SJSA1 (cell line): ENCODE results near the gene OR52B4. TPM values are rescaled to one million over a fixed set of nuclear protein-coding genes. Genes with fewer than 3 reads are reported as not detected.
"Not testable (repeated sequence)": the region's sequence is repeated elsewhere in the genome, so short reads cannot be mapped to it uniquely, and the experiment has no call there.

Experiments
- DNase-seq, 2 experiments: peaks; one replicate each; pipeline ENCODE4 v3.0.0-alpha.2; 2015 to 2020; ENCODE audit warnings: low spot score in 2 of 2, low read depth in 1 of 2
- H3K27ac ChIP-seq: fragments of 250-450 bp; sonication (Bioruptor Pico); 2 replicates; pipeline ENCODE4 v1.5.1; 2020; ENCODE audit warnings: mild to moderate bottlenecking, moderate library complexity
- H3K27me3 ChIP-seq: fragments of 250-450 bp; sonication (Bioruptor Pico); replicated peaks from 2 replicates; pipeline ENCODE4 v1.5.1; 2020; ENCODE audit warnings: mild to moderate bottlenecking, moderate library complexity
- H3K36me3 ChIP-seq: fragments of 250-450 bp; sonication (Bioruptor Pico); 2 replicates; pipeline ENCODE4 v1.5.1; 2020; ENCODE audit warnings: mild to moderate bottlenecking
- H3K4me1 ChIP-seq: fragments of 250-450 bp; sonication (Bioruptor Pico); replicated peaks from 2 replicates; pipeline ENCODE4 v1.6.1; 2021; ENCODE audit warnings: mild to moderate bottlenecking
- H3K4me3 ChIP-seq: fragments of 250-450 bp; sonication (Bioruptor Pico); 2 replicates; pipeline ENCODE4 v1.5.1; 2020; ENCODE audit warnings: mild to moderate bottlenecking
- H3K9me3 ChIP-seq: fragments of 250-450 bp; sonication (Bioruptor Pico); replicated peaks from 2 replicates; pipeline ENCODE4 v1.5.1; 2020; ENCODE audit warnings: mild to moderate bottlenecking
- total RNA-seq: library from RNA; depleted of rRNA; stranded (reverse); fragments of >200 nt; shearing (Covaris generic); gene quantifications from 2 replicates; pipeline ENCODE4 v1.2.3, GENCODE V29; 2014; rRNA removed

Gene OR52B4
- not detected in 2 replicates for total RNA-seq

- no peak within 1 kb of the TSS for H3K27ac ChIP-seq
- H3K36me3 ChIP-seq, result no peaks in the 10 kb centered on the region
- H3K27me3 ChIP-seq, result peaks cover 3% of the 10 kb centered on the region; the same call in 1 of the 2 replicates
- no peaks in the 10 kb centered on the region for H3K4me1 ChIP-seq
- no peak within 1 kb of the TSS for H3K4me3 ChIP-seq
- no peaks in the 10 kb centered on the region for H3K9me3 ChIP-seq
- DNase-seq, result no peak
Measured at GRCh38 chr11:4368286-4368685, at the start of gene OR52B4. Gene OR52B4, minus strand, starts transcription at chr11:4368386. Its CDS starts 91 bp downstream, at chr11:4368295.

DNA sequence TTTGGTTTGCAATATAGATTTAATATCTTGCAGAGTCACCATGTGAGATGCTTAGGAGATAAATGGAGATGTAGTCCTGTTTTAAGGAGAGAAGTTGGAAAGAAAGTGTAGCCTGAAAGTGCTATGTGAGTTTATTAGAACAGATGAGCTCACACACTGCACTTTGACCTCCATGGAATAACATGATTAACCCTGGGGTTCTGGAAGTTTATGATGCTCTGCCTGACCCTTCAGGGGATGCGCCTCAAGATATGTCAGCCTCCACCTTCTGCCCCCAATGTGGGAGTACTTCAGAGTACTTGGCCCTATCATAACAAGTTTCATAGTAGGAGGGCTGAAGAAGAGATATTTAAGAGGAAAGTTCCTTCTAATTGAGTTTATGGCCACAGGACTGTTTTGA lies 48.6 kb upstream of the OR52B4 start:
- Histone ChIP-seq H3K36me3 (no peaks in the 10 kb centered on the region), H3K4me1 (no peaks in the 10 kb centered on the region), H3K9me3 (no peaks in the 10 kb centered on the region), H3K27ac (no peak overlapping the region), H3K4me3 (no peak overlapping the region), H3K27me3 (peaks cover 8% of the 10 kb centered on the region)
- DNase-seq, result no peak

- no peaks in the 10 kb centered on the region for H3K36me3 ChIP-seq
- DNase-seq, result no peak
- H3K27ac ChIP-seq, result no peak overlapping the region
- no peaks in the 10 kb centered on the region for H3K4me1 ChIP-seq
- H3K27me3 ChIP-seq, result peaks cover 6% of the 10 kb centered on the region
- H3K9me3 ChIP-seq, result no peaks in the 10 kb centered on the region
- no peak overlapping the region for H3K4me3 ChIP-seq
Measured at GRCh38 chr11:4416306-4416705, 48.1 kb upstream of the OR52B4 start.

GRCh38 chr11:4406206-4406605 lies 38.0 kb upstream of the OR52B4 start:
- H3K27me3 ChIP-seq, DNase-seq, H3K27ac ChIP-seq, H3K36me3 ChIP-seq, H3K4me3 ChIP-seq, H3K4me1 ChIP-seq, H3K9me3 ChIP-seq: not testable (repeated sequence)

DNA sequence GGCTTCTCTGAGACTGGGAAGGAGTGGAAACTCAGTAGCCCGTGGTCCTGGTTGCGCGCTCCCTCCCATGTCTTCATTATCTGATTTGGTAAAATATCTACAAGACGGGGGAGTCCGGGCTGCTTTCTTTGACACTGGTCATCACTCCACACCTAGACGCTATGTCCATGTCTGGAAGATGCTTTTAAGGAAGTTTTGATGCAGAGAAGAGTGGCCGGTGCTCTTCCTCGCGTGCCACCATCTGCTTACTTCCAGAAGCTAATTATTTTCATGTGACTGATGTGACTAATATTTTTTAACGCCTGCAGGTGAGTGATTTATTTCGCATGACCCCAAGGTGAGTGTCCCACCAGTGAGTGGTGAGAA lies 25.7 kb upstream of the OR52B4 start:
- Histone ChIP-seq H3K4me1 (no peaks in the 10 kb centered on the region), H3K9me3 (no peaks in the 10 kb centered on the region), H3K36me3 (peaks cover 20% of the 10 kb centered on the region), H3K27me3 (0 out of 2 replicates have a peak, but pooled peaks cover 2% of the 10 kb centered on the region), H3K27ac (no peak overlapping the region), H3K4me3 (peak overlapping the region; percentile 62)
- no peak for DNase-seq

GRCh38 chr11:4393209-4393857 lies 25.1 kb upstream of the OR52B4 start, which contains the start of gene TRIM21:
Gene TRIM21, minus strand, starts transcription at chr11:4393702. Its CDS starts 3,293 bp downstream, at chr11:4390409.
- peak; percentile 88 to 90 for DNase-seq
- H3K4me1 ChIP-seq, result no peaks in the 10 kb centered on the region
- H3K27me3 ChIP-seq, result 0 out of 2 replicates have a peak, but pooled peaks cover 2% of the 10 kb centered on the region
- no peaks in the 10 kb centered on the region for H3K9me3 ChIP-seq
- H3K36me3 ChIP-seq, result peaks cover 26% of the 10 kb centered on the region
- peak within 1 kb of the TSS; percentile 62 for H3K4me3 ChIP-seq
- H3K27ac ChIP-seq, result peak within 1 kb of the TSS; percentile 57

DNA sequence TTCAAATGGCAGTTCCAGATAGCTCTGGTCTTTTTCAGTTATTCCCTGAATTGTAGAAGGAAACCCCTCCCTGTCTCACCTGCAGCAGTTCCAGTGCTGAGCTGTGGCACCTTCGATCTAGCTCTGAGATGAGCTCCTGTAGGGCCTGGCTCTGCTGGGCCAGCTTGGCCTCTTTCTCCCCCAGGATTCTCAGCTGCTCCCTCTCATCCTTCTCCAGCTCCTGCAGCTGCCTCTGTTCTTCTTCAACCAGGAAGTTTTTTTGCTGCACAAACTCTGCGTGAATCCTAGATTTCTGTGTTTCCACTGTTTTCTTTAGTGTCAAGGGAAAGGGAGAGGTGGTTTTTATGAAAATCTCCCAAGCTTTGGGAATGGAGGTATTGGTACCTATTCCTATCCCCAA lies 20.0 kb upstream of the OR52B4 start:
- Histone ChIP-seq H3K27me3 (no peaks in the 10 kb centered on the region), H3K4me1 (no peaks in the 10 kb centered on the region), H3K9me3 (no peaks in the 10 kb centered on the region), H3K4me3 (no peak overlapping the region), H3K27ac (no peak overlapping the region), H3K36me3 (peaks cover 57% of the 10 kb centered on the region)
- no peak for DNase-seq

DNA sequence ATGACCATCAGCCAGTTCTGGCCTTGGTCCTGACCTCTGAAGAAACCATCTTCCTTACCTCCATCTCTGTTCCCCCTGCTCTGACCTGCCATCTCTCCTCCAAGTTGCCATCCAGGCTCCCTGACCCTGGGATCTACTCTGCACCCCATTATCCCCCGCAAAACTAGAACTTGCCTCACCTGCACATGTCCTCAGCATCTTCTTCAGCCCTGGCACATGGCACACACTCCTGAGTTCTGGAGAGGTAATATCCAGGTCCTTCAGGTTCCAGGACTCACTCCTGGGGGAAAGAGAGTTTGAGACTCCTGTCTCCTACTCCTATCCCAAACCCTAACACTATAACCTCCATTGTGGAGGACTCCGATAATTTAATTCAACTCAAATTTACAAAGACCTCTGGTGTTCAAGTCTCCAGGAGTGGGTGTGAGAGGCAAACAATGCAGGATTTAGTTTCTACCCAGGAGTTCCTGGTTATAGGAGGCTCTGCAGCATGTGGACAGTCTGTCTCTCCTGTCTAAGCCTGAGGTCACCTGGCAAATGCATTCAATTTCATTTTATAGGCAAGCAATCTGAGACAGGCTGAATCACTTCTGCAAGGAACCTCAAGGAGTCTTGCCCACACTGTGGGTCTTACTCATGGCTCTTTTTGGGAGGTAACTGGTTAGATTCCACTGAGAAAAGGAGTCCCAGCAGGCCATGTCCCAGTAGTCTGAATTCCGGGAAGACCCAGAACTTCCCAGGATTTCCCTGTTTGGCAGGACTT lies 18.0 kb upstream of the OR52B4 start:
- Histone ChIP-seq H3K27ac (no peak overlapping the region), H3K36me3 (peaks cover 52% of the 10 kb centered on the region), H3K9me3 (no peaks in the 10 kb centered on the region), H3K4me1 (no peaks in the 10 kb centered on the region), H3K4me3 (no peak overlapping the region), H3K27me3 (no peaks in the 10 kb centered on the region)
- DNase-seq, result no peak

GRCh38 chr11:4381901-4382300 lies 13.7 kb upstream of the OR52B4 start:
- Histone ChIP-seq H3K9me3 (no peaks in the 10 kb centered on the region), H3K4me1 (no peaks in the 10 kb centered on the region), H3K27me3 (peaks cover 8% of the 10 kb centered on the region; the same call in 1 of the 2 replicates), H3K4me3 (no peak overlapping the region), H3K27ac (no peak overlapping the region), H3K36me3 (peaks cover 19% of the 10 kb centered on the region)
- no peak for DNase-seq

GRCh38 chr11:4375431-4376140 lies 7.4 kb upstream of the OR52B4 start:
- H3K4me3 ChIP-seq, result no peak overlapping the region
- no peaks in the 10 kb centered on the region for H3K4me1 ChIP-seq
- no peaks in the 10 kb centered on the region for H3K36me3 ChIP-seq
- H3K9me3 ChIP-seq, result no peaks in the 10 kb centered on the region
- H3K27ac ChIP-seq, result no peak overlapping the region
- peaks cover 22% of the 10 kb centered on the region; the same call in 1 of the 2 replicates for H3K27me3 ChIP-seq
- no peak for DNase-seq

DNA sequence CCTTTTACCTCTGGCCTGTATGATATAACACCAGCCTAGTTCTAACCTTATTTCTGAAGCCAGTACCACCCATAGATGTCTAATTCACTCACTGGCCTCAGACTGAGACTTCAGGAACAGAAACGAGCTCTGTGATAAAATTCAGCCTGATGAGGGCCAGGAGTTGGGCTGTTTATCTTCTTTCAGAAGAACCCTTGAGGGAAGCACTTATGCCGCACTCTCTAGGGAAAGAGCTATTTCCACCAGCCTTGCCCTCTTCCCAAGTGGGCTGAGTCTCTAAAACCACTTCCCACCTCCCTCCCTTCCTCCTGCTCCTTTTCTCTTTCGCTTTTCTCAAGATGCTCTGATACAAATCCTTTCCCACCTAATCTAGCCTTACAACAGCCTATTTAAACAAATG lies 2.0 kb upstream of the OR52B4 start:
- H3K4me1 ChIP-seq, result no peaks in the 10 kb centered on the region
- no peak for DNase-seq
- no peaks in the 10 kb centered on the region for H3K36me3 ChIP-seq
- H3K27ac ChIP-seq, result no peak overlapping the region
- H3K27me3 ChIP-seq, result peaks cover 8% of the 10 kb centered on the region; the same call in 1 of the 2 replicates
- H3K9me3 ChIP-seq, result no peaks in the 10 kb centered on the region
- no peak overlapping the region for H3K4me3 ChIP-seq

DNA sequence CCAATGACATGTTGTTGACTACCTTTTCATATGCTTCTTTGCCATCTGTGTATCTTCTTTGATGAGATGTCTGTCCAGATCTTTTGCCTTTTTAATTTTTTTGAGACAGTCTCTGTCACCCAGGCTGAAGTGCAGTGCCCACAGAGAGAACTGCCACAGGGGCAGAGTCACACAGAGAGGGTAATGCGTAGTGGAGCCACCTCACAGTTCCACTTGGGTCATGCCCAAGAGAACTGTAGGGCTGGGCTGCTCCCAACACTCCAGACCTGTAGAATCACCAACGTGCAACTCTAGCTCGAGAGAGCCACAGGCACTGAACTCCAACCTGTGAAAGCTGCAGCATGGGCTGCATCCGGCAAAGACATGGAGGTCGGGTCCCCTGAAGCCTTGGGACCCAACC lies 20.0 kb downstream of the OR52B4 start:
- H3K4me1 ChIP-seq, H3K27me3 ChIP-seq, H3K9me3 ChIP-seq, H3K4me3 ChIP-seq, H3K36me3 ChIP-seq, DNase-seq, H3K27ac ChIP-seq: not testable (repeated sequence)

DNA sequence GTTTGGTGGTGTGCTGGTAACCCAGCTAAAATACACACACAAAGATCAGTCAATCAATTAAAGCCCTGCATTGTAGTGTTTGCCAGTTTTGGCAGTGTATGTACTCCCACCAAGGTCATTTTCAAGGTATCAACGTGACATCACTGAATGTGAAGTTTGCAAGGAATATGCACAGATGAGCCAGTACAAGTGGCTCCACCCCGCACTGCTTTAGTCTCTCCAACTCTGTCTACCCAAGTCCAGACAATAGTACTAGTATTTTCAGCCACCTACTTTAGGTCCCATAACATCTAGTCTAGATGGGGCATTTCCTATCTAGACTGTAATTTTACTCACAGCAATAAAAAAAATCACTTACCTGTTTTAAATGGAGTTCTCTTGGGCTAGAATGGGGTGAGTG lies 22.8 kb downstream of the OR52B4 start:
- H3K4me3 ChIP-seq, H3K27ac ChIP-seq, H3K36me3 ChIP-seq, H3K27me3 ChIP-seq, H3K9me3 ChIP-seq, H3K4me1 ChIP-seq, DNase-seq: not testable (repeated sequence)

GRCh38 chr11:4334356-4334755 lies 33.8 kb downstream of the OR52B4 start:
- DNase-seq, H3K4me3 ChIP-seq, H3K4me1 ChIP-seq, H3K36me3 ChIP-seq, H3K27ac ChIP-seq, H3K27me3 ChIP-seq, H3K9me3 ChIP-seq: not testable (repeated sequence)
